ENCODE measurements around the gene TOMM5.

GRCh38 chr9:37555786-37556185, 36.6 kb downstream of the TOMM5 start:
- TF ChIP-seq, protein P1, sequence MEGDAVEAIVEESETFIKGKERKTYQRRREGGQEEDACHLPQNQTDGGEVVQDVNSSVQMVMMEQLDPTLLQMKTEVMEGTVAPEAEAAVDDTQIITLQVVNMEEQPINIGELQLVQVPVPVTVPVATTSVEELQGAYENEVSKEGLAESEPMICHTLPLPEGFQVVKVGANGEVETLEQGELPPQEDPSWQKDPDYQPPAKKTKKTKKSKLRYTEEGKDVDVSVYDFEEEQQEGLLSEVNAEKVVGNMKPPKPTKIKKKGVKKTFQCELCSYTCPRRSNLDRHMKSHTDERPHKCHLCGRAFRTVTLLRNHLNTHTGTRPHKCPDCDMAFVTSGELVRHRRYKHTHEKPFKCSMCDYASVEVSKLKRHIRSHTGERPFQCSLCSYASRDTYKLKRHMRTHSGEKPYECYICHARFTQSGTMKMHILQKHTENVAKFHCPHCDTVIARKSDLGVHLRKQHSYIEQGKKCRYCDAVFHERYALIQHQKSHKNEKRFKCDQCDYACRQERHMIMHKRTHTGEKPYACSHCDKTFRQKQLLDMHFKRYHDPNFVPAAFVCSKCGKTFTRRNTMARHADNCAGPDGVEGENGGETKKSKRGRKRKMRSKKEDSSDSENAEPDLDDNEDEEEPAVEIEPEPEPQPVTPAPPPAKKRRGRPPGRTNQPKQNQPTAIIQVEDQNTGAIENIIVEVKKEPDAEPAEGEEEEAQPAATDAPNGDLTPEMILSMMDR (IDR thresholded peaks at IDR 0.05; ENCODE audit: insufficient read depth, low read length, poor library complexity, severe bottlenecking), result no peak
- TF ChIP-seq EZH2phosphoT487 (conservative IDR thresholded peaks at IDR 0.05; ENCODE audit: low read length), result no peak
